H1 (cell line): Measurements from ENCODE around the gene ARFGAP3. TPM values are rescaled to one million over a fixed set of nuclear protein-coding genes. Genes with fewer than 3 reads are reported as not detected.

Source experiments
- CTCF ChIA-PET: fragments of 300-600 bp; sonication (Branson Sonifier 250); formaldehyde crosslinking; loops from one replicate; lab custom pipeline; 2021; ENCODE audit not compliant: partially characterized antibody; lab: Charles Lee
- POLR2A ChIA-PET: fragments of 300-600 bp; sonication (Branson Sonifier 250); formaldehyde crosslinking; loops from one replicate; lab custom pipeline; 2021; ENCODE audit warnings: inconsistent platforms; ENCODE audit not compliant: partially characterized antibody; lab: Charles Lee
- DNase-seq, 2 experiments: peaks; one replicate each; pipeline versions ENCODE4 v3.0.0 to v3.0.0-alpha.2; 2010 to 2022; ENCODE audit warnings: low spot score in 2 of 2, low read depth in 1 of 2, mixed read lengths in 1 of 2
- FAIRE-seq: peaks from 2 replicates; lab custom pipeline; 2011; peaks lifted over from hg19 to GRCh38; lab: Jason Lieb, UNC
- H2AFZ ChIP-seq: 2 replicates; pipeline ENCODE4 v1.8.1; 2012; ENCODE audit warnings: low read length, inconsistent platforms
- H2AK5ac ChIP-seq: 2 replicates; pipeline ENCODE4 v1.6.1; 2013; ENCODE audit warnings: low read depth, low read length
- H2BK120ac ChIP-seq: replicated peaks from 2 replicates; pipeline ENCODE3; 2013; ENCODE audit warnings: low read depth, low read length, inconsistent platforms
- H2BK12ac ChIP-seq: 2 replicates; pipeline ENCODE4 v1.6.1; 2013; ENCODE audit warnings: low read depth, low read length
- H2BK15ac ChIP-seq: 2 replicates; pipeline ENCODE4 v1.6.1; 2013; ENCODE audit warnings: low read length
- H2BK20ac ChIP-seq: 2 replicates; pipeline ENCODE4 v1.6.1; 2013; ENCODE audit warnings: low read length
- H2BK5ac ChIP-seq: 2 replicates; pipeline ENCODE4 v1.6.1; 2013; ENCODE audit warnings: low read depth, low read length
- H3K14ac ChIP-seq: 2 replicates; pipeline ENCODE4 v1.6.1; 2013; ENCODE audit warnings: inconsistent platforms; ENCODE audit not compliant: insufficient read length
- H3K18ac ChIP-seq: 2 replicates; pipeline ENCODE4 v1.6.1; 2013; ENCODE audit warnings: low read length; ENCODE audit errors: extremely low read depth
- H3K23ac ChIP-seq: 2 replicates; pipeline ENCODE4 v1.6.1; 2013; ENCODE audit warnings: inconsistent platforms; ENCODE audit not compliant: insufficient read length
- H3K23me2 ChIP-seq: 2 replicates; pipeline ENCODE4 v1.6.1; 2013; ENCODE audit warnings: low read depth, low read length
- H3K27ac ChIP-seq: 2 replicates; pipeline ENCODE4 v1.6.1; 2011; ENCODE audit warnings: low read depth, low read length, inconsistent platforms
- H3K27me3 ChIP-seq, 4 experiments: replicated peaks in 1 of 4; 1 replicate in 1 of 4; 2 replicates in 3 of 4; pipeline versions ENCODE4 v1.6.1 to v1.8.1; 2011 to 2013; ENCODE audit warnings: low read length in 3 of 4, mild to moderate bottlenecking in 3 of 4, inconsistent platforms in 2 of 4, mixed read lengths in 2 of 4, moderate library complexity in 1 of 4; ENCODE audit not compliant: control insufficient read depth in 3 of 4, insufficient read depth in 3 of 4; ENCODE audit errors: extremely low read depth in 1 of 4
- H3K36me3 ChIP-seq, 4 experiments: 2 replicates each; pipeline versions ENCODE4 v1.6.1 to v1.8.1; 2011 to 2013; ENCODE audit warnings: mild to moderate bottlenecking in 4 of 4, low read length in 3 of 4, moderate library complexity in 2 of 4, control low read depth in 1 of 4, inconsistent platforms in 1 of 4; ENCODE audit not compliant: insufficient read depth in 4 of 4, control insufficient read depth in 2 of 4
- H3K4ac ChIP-seq: replicated peaks from 2 replicates; pipeline ENCODE3; 2013; ENCODE audit warnings: low read length, low read depth, mixed read lengths, inconsistent platforms; ENCODE audit not compliant: insufficient read length
- H3K4me1 ChIP-seq, 4 experiments: replicated peaks in 1 of 4; 1 replicate in 1 of 4; 2 replicates in 3 of 4; pipeline versions ENCODE4 v1.6.1 to v1.8.1; 2011 to 2013; ENCODE audit warnings: low read length in 3 of 4, inconsistent platforms in 2 of 4, mixed read lengths in 1 of 4; ENCODE audit not compliant: insufficient read depth in 4 of 4, control insufficient read depth in 3 of 4
- H3K4me2 ChIP-seq, 2 experiments: 2 replicates each; pipeline versions ENCODE4 v1.6.1 to v1.8.1; 2011 to 2013; ENCODE audit warnings: low read depth in 2 of 2, low read length in 2 of 2, control low read depth in 1 of 2, inconsistent platforms in 1 of 2, mild to moderate bottlenecking in 1 of 2; ENCODE audit not compliant: insufficient read depth in 1 of 2
- H3K4me3 ChIP-seq, 4 experiments: fragments of 200-600, 300-600 bp in 1 of 4; sonication (generic), shearing (Covaris generic), sonication (Bioruptor Twin) in 1 of 4; 2 replicates each; pipeline versions ENCODE4 v1.5.1 to v1.8.1; 2011 to 2016; ENCODE audit warnings: low read length in 4 of 4, low read depth in 3 of 4, control low read depth in 2 of 4, inconsistent platforms in 2 of 4, mild to moderate bottlenecking in 2 of 4, mixed read lengths in 1 of 4, moderate library complexity in 1 of 4; ENCODE audit not compliant: insufficient read depth in 2 of 4; ENCODE audit errors: extremely low read depth in 1 of 4
- H3K56ac ChIP-seq: replicated peaks from 2 replicates; pipeline ENCODE3; 2013; ENCODE audit warnings: low read depth, mild to moderate bottlenecking, mixed read lengths, low read length, inconsistent platforms; ENCODE audit not compliant: insufficient read length
- H3K79me1 ChIP-seq: 2 replicates; pipeline ENCODE4 v1.6.1; 2013; ENCODE audit warnings: low read depth, low read length, control low read depth
- H3K79me2 ChIP-seq, 2 experiments: 2 replicates each; pipeline versions ENCODE4 v1.6.1 to v1.8.1; 2012 to 2013; ENCODE audit warnings: low read length in 2 of 2, mild to moderate bottlenecking in 2 of 2, inconsistent platforms in 1 of 2; ENCODE audit not compliant: insufficient read depth in 2 of 2, control insufficient read depth in 1 of 2
- H3K9ac ChIP-seq, 4 experiments: replicated peaks in 1 of 4; 1 replicate in 1 of 4; 2 replicates in 3 of 4; pipeline versions ENCODE4 v1.6.1 to v1.8.1; 2011 to 2013; ENCODE audit warnings: low read depth in 3 of 4, low read length in 3 of 4, control low read depth in 2 of 4, mild to moderate bottlenecking in 2 of 4, moderate library complexity in 2 of 4, inconsistent platforms in 1 of 4; ENCODE audit errors: extremely low read depth in 1 of 4
- H3K9me3 ChIP-seq, 2 experiments: 2 replicates each; pipeline versions ENCODE4 v1.6.1 to v1.8.1; 2012 to 2013; ENCODE audit warnings: mild to moderate bottlenecking in 2 of 2, moderate library complexity in 2 of 2, control low read depth in 1 of 2, inconsistent platforms in 1 of 2, low read depth in 1 of 2, low read length in 1 of 2, mixed read lengths in 1 of 2; ENCODE audit not compliant: insufficient read depth in 2 of 2
- H4K20me1 ChIP-seq, 2 experiments: replicated peaks in 1 of 2; 2 replicates each; pipeline versions ENCODE3 to v1.8.1; 2011 to 2013; ENCODE audit warnings: inconsistent platforms in 2 of 2, low read length in 2 of 2, mild to moderate bottlenecking in 1 of 2; ENCODE audit not compliant: insufficient read depth in 2 of 2, control insufficient read depth in 1 of 2
- H4K5ac ChIP-seq: 2 replicates; pipeline ENCODE4 v1.6.1; 2013; ENCODE audit warnings: low read length, low read depth, mixed read lengths, inconsistent platforms; ENCODE audit not compliant: insufficient read length
- H4K8ac ChIP-seq: 2 replicates; pipeline ENCODE4 v1.8.0; 2013; ENCODE audit warnings: mild to moderate bottlenecking, moderate library complexity, low read length, inconsistent platforms; ENCODE audit not compliant: insufficient read depth; ENCODE audit errors: extremely low read depth
- H4K91ac ChIP-seq: replicated peaks from 2 replicates; pipeline ENCODE3; 2013; ENCODE audit warnings: low read length, mixed read lengths, inconsistent platforms; ENCODE audit not compliant: insufficient read length
- ASH2L ChIP-seq: fragments of 200-600, 300-600 bp; sonication (generic); IDR thresholded peaks from one replicate; pipeline ENCODE4 v1.7.1; 2017; ENCODE audit warnings: low read length
- ATF3 ChIP-seq: IDR thresholded peaks from 2 replicates; pipeline ENCODE4 v1.6.1; 2011; ENCODE audit warnings: low read depth, mild to moderate bottlenecking, low read length; ENCODE audit not compliant: insufficient read depth
- CEBPB ChIP-seq: IDR thresholded peaks from 2 replicates; pipeline ENCODE4 v1.6.1; 2012; ENCODE audit warnings: low read depth, low read length
- CTCF ChIP-seq, 3 experiments: IDR thresholded peaks; 1 replicate in 2 of 3; 2 replicates in 1 of 3; pipeline versions ENCODE4 v1.5.1 to v1.6.1; 2011; ENCODE audit warnings: low read length in 3 of 3, mild to moderate bottlenecking in 3 of 3, inconsistent platforms in 2 of 3, low read depth in 1 of 3, moderate library complexity in 1 of 3; ENCODE audit not compliant: insufficient read depth in 1 of 3; ENCODE audit errors: control extremely low read depth in 1 of 3
- EGR1 ChIP-seq: IDR thresholded peaks from 2 replicates; pipeline ENCODE4 v1.6.1; 2011; ENCODE audit warnings: low read depth, low read length, borderline replicate concordance
- KDM4A ChIP-seq: IDR thresholded peaks from one replicate; pipeline ENCODE4 v1.7.1; 2012; ENCODE audit warnings: low read depth, mild to moderate bottlenecking, moderate library complexity, low read length, inconsistent platforms; ENCODE audit not compliant: severe bottlenecking
- MAFK ChIP-seq: IDR thresholded peaks from 2 replicates; pipeline ENCODE4 v1.6.1; 2012; ENCODE audit warnings: low read depth, mild to moderate bottlenecking, improper control_type of control experiment, low read length
- RBBP5 ChIP-seq: IDR thresholded peaks from 2 replicates; pipeline ENCODE4 v1.7.1; 2012; ENCODE audit warnings: low read depth, mild to moderate bottlenecking, inconsistent platforms, low read length, moderate library complexity, borderline replicate concordance
- SRF ChIP-seq: IDR thresholded peaks from 2 replicates; pipeline ENCODE4 v1.6.1; 2011; ENCODE audit warnings: mild to moderate bottlenecking, low read depth, low read length, moderate library complexity
- SUZ12 ChIP-seq: fragments of 200-600 bp; sonication (generic); IDR thresholded peaks from 2 replicates; pipeline ENCODE4 v1.6.1; 2012; ENCODE audit warnings: mild to moderate bottlenecking, inconsistent platforms, low read length, moderate library complexity, mixed read lengths
- TBP ChIP-seq: IDR thresholded peaks from 2 replicates; pipeline ENCODE4 v1.6.1; 2011; ENCODE audit warnings: low read depth, low read length, improper control_type of control experiment
- TEAD4 ChIP-seq: IDR thresholded peaks from 2 replicates; pipeline ENCODE4 v1.6.1; 2012; ENCODE audit warnings: low read depth, low read length, inconsistent platforms, mixed read lengths
- WGBS, 2 experiments: shearing (Covaris generic) in 1 of 2; methylation state at CpG; one replicate each; pipeline versions ENCODE4 v1.1.6 to v1.1.7; 2013 to 2015; ENCODE audit warnings: low lambda C conversion rate in 2 of 2, mixed read lengths in 2 of 2, inconsistent platforms in 1 of 2, low coverage in 1 of 2, missing lambda C conversion rate in 1 of 2; ENCODE audit not compliant: insufficient replicate concordance in 2 of 2, insufficient coverage in 1 of 2, insufficient read length in 1 of 2; ENCODE audit errors: extremely low coverage in 1 of 2, missing lambda C conversion rate in 1 of 2; 5-methylcytosine and 5-hydroxymethylcytosine counted together
- polyA plus RNA-seq, 7 experiments: library from polyadenylated mRNA; depleted of rRNA in 3 of 7; stranded (reverse) in 5 of 7; unstranded in 2 of 7; fragments of >200 nt in 5 of 7; fragments of 200-250 nt in 2 of 7; gene quantifications; 1 replicate in 5 of 7; 2 replicates in 1 of 7; 4 replicates in 1 of 7; pipeline versions ENCODE4 v1.2.1 to v1.2.3, GENCODE V29; 2011 to 2013; ENCODE audit warnings: missing spikeins in 2 of 7, mixed read lengths in 2 of 7
- total RNA-seq: library from RNA; stranded (reverse); fragmentation: NEBNext Ultra II Directional; extraction: Animal tissue kit (Norgen Biotek cat#: 25700); gene quantifications from 2 replicates; pipeline ENCODE4 v1.2.1, GENCODE V29; 2021

Gene ARFGAP3
- total and polyA plus RNA-seq, 2 of the 8 experiments (the other 6 are each of a cell fraction or from before 2014, with no cell fraction given) = 9.7 to 16.0 TPM

GRCh38 chr22:42847110-42847509 lies 10.0 kb downstream of the ARFGAP3 start:
- Histone ChIP-seq H3K18ac (no peak overlapping the region), H3K14ac (no peak overlapping the region), H3K4me3 (no peak overlapping the region), H4K20me1 (peaks cover 0 to 5% of the 10 kb centered on the region in 2 experiments), H3K56ac (no peak overlapping the region), H3K4me1 (no peaks in the 10 kb centered on the region), H3K23me2 (no peaks in the 10 kb centered on the region), H4K8ac (no peak overlapping the region), H2BK20ac (no peak overlapping the region), H3K4ac (no peak overlapping the region), H3K9ac (no peak overlapping the region), H2BK120ac (no peak overlapping the region), H3K27ac (no peak overlapping the region), H3K4me2 (no peak overlapping the region), H2AFZ (no peak overlapping the region), H3K23ac (no peak overlapping the region), H2BK12ac (no peak overlapping the region), H4K91ac (no peak overlapping the region), H2AK5ac (no peak overlapping the region), H3K27me3 (no peaks in the 10 kb centered on the region), H2BK15ac (no peak overlapping the region), H4K5ac (no peak overlapping the region), H3K36me3 (no peaks in the 10 kb centered on the region), H3K79me1 (0 out of 2 replicates have a peak, but pooled peaks cover 2% of the 10 kb centered on the region), H2BK5ac (no peak overlapping the region), H3K79me2 (no peaks in the 10 kb centered on the region), H3K9me3 (no peaks in the 10 kb centered on the region)
- ChIA-PET POLR2A (no interaction called here), CTCF (interaction anchor here (1.4 kb wide), 1 partner anchor 21 kb away, joined by 3 read pairs; no protein-coding TSS in a partner anchor)
- FAIRE-seq (no peak), DNase-seq (no peak)
- 85% methylated on average over 3 of the region's 3 CpGs; no CpG with 5 or more reads in 1 of the 2 experiments for WGBS, 2 experiments
- TF ChIP-seq SRF (no peak), ASH2L (no peak), KDM4A (no peak), CTCF (IDR thresholded peaks at IDR 0.05; ENCODE audit: control extremely low read depth in 1 of 3, insufficient read depth in 1 of 3, low read depth in 1 of 3, low read length in 3 of 3) (no peak), ATF3 (no peak), EGR1 (no peak), SUZ12 (no peak), CEBPB (no peak), MAFK (no peak), RBBP5 (no peak), TBP (no peak), TEAD4 (no peak)
